ENCODE results near the gene ASCL4. TPM values are rescaled to one million over a fixed set of nuclear protein-coding genes. Genes with fewer than 3 reads are reported as not detected.

Gene ASCL4
- total and polyA plus RNA-seq, 9 donors = not detected

- Histone ChIP-seq H3K27me3 (no peaks in the 10 kb centered on the region), H3K4me3 (no peak overlapping the region), H3K36me3 (no peaks in the 10 kb centered on the region), H3K4me1 (ENCODE audit: insufficient read depth) (peaks cover 7% of the 10 kb centered on the region), H3K9me3 (no peaks in the 10 kb centered on the region), H3K27ac (no peak overlapping the region)
- whole genome bisulfite sequencing, 3 donors = 90 to 93% (median 91%) methylated on average over 1 of the region's 1 CpG
- DNase-seq = no peak
- intact Hi-C loops (cut with DNase I) = no loop called here
- TF ChIP-seq CTCF (IDR thresholded peaks at IDR 0.05) = no peak
- TF ChIP-seq POLR2A (IDR thresholded peaks at IDR 0.05) = no peak
- TF ChIP-seq EP300 (IDR thresholded peaks at IDR 0.05) = no peak
Measured at GRCh38 chr12:107749083-107749482, 25.4 kb upstream of the ASCL4 start.

- DNase-seq = no peak
- H3K9me3 ChIP-seq = no peaks in the 10 kb centered on the region
- intact Hi-C loops (cut with DNase I) = loop anchor here in 1 of 4 donors (10.0 kb wide), 1 partner anchor 65 kb away; no protein-coding TSS in a partner anchor
- H3K4me1 ChIP-seq (ENCODE audit: insufficient read depth) = peaks cover 5% of the 10 kb centered on the region
- WGBS, 3 donors = 35 to 41% (median 38%) methylated on average over 3 of the region's 3 CpGs
- no peak for TF ChIP-seq CTCF (IDR thresholded peaks at IDR 0.05)
- TF ChIP-seq POLR2A (IDR thresholded peaks at IDR 0.05) = no peak
- no peak for TF ChIP-seq EP300 (IDR thresholded peaks at IDR 0.05)
- no peaks in the 10 kb centered on the region for H3K36me3 ChIP-seq
- no peaks in the 10 kb centered on the region for H3K27me3 ChIP-seq
- peak overlapping the region; percentile 79 for H3K4me3 ChIP-seq
- no peak overlapping the region for H3K27ac ChIP-seq
Measured at GRCh38 chr12:107759410-107759809, 15.1 kb upstream of the ASCL4 start.

- Histone ChIP-seq H3K9me3 (no peaks in the 10 kb centered on the region), H3K4me3 (peak overlapping the region; percentile 79), H3K27me3 (no peaks in the 10 kb centered on the region), H3K27ac (no peak overlapping the region), H3K4me1 (ENCODE audit: insufficient read depth) (peaks cover 5% of the 10 kb centered on the region), H3K36me3 (no peaks in the 10 kb centered on the region)
- DNase-seq = peak in 1 of 5 donors; percentile 23
- WGBS, 3 donors = 0 to 1% (median 1%) methylated on average over 15 to 30 of the region's 30 CpGs
- TF ChIP-seq EP300 (IDR thresholded peaks at IDR 0.05) (no peak), CTCF (IDR thresholded peaks at IDR 0.05) (no peak), POLR2A (IDR thresholded peaks at IDR 0.05) (no peak)
- intact Hi-C loops (cut with DNase I) = loop anchor here in 1 of 4 donors (10.0 kb wide), 1 partner anchor 754 kb away; the partner anchor contains the start of gene FICD
Measured at GRCh38 chr12:107760207-107760808, 14.2 kb upstream of the ASCL4 start.

GRCh38 chr12:107760809-107761501 lies 13.5 kb upstream of the ASCL4 start, which contains the start of gene PRDM4:
Gene PRDM4 (minus strand): TSS chr12:107761137. CDS start chr12:107760515, 622 bp downstream.
- H3K4me1 ChIP-seq (ENCODE audit: insufficient read depth) = peaks cover 5% of the 10 kb centered on the region
- H3K27ac ChIP-seq = no peak within 1 kb of the TSS
- intact Hi-C loops (cut with DNase I) = loop anchor here in 1 of 4 donors (10.0 kb wide), 1 partner anchor 754 kb away; the partner anchor contains the start of gene FICD
- WGBS, 3 donors = 1% methylated on average over 39 to 83 of the region's 83 CpGs
- H3K4me3 ChIP-seq = peak within 1 kb of the TSS; percentile 79
- peak; percentile 67 for TF ChIP-seq POLR2A (IDR thresholded peaks at IDR 0.05)
- peak in 1 of 3 donors; percentile 38 for TF ChIP-seq CTCF (IDR thresholded peaks at IDR 0.05)
- TF ChIP-seq EP300 (IDR thresholded peaks at IDR 0.05) = no peak
- H3K9me3 ChIP-seq = no peaks in the 10 kb centered on the region
- no peaks in the 10 kb centered on the region for H3K36me3 ChIP-seq
- no peaks in the 10 kb centered on the region for H3K27me3 ChIP-seq
- DNase-seq = peak; percentile 92 to 95 (median 94)

Data from ovary (tissue), 9 donors.